DND-41 (cell line): ENCODE data around the gene DNPH1.

Source experiments
- CTCF ChIP-seq: IDR thresholded peaks from 2 replicates; pipeline ENCODE4 v1.5.1; 2012; ENCODE audit warnings: borderline replicate concordance, low read length, moderate library complexity, mild to moderate bottlenecking; ENCODE audit not compliant: poor library complexity, severe bottlenecking; ENCODE audit errors: extremely low read depth
- EZH2 ChIP-seq: IDR thresholded peaks from 3 replicates; pipeline ENCODE4 v1.6.1; 2012; ENCODE audit warnings: borderline replicate concordance, low read depth, mild to moderate bottlenecking, moderate library complexity, low read length, inconsistent platforms; ENCODE audit not compliant: severe bottlenecking

- TF ChIP-seq CTCF (no peak), EZH2 (no peak)
These were observed 10.2 kb downstream of the DNPH1 start for GRCh38 chr6:43219119-43219518.
